Hematopoietic multipotent progenitor cell treated with erythropoietin and hydrocortisone succinate and interleukin-3 and kit ligand, for 6 days (in vitro differentiated cells): ENCODE results near the gene ARHGAP10.
A peak's percentile ranks its signal among the peaks of the same experiment; 100 is the strongest.
"Not testable (repeated sequence)": the region's sequence is repeated elsewhere in the genome, so short reads cannot be mapped to it uniquely, and the experiment has no call there.

Experiments used
- DNase-seq: peaks from one replicate; pipeline ENCODE4 v3.0.0-alpha.2; 2015

The ARHGAP10 gene

GRCh38 chr4:147794787-147795413, 63.0 kb downstream of the ARHGAP10 start:
- peak; percentile 36 for DNase-seq

GRCh38 chr4:147799057-147799456, 67.2 kb downstream of the ARHGAP10 start:
- not testable (repeated sequence) for DNase-seq

GRCh38 chr4:147799986-147800555, 68.2 kb downstream of the ARHGAP10 start:
- DNase-seq: peak; percentile 76

GRCh38 chr4:147801820-147802219, 69.9 kb downstream of the ARHGAP10 start:
- no peak for DNase-seq

- DNase-seq: no peak
These were observed 70.5 kb downstream of the ARHGAP10 start for GRCh38 chr4:147802346-147802745.

- DNase-seq: no peak
These were observed 74.1 kb downstream of the ARHGAP10 start for GRCh38 chr4:147805946-147806345.

GRCh38 chr4:147808447-147808846, 76.6 kb downstream of the ARHGAP10 start:
- DNase-seq: no peak

- peak; percentile 34 for DNase-seq
These were observed 77.3 kb downstream of the ARHGAP10 start for GRCh38 chr4:147809211-147809610.

GRCh38 chr4:147811878-147812277, 80.0 kb downstream of the ARHGAP10 start:
- DNase-seq: no peak

- no peak for DNase-seq
These were observed 81.4 kb downstream of the ARHGAP10 start for GRCh38 chr4:147813109-147813773.

- peak; percentile 44 for DNase-seq
These were observed 82.1 kb downstream of the ARHGAP10 start for GRCh38 chr4:147813973-147814372.

GRCh38 chr4:147814376-147814775, 82.5 kb downstream of the ARHGAP10 start:
- no peak for DNase-seq

- peak; percentile 16 for DNase-seq
These were observed 83.9 kb downstream of the ARHGAP10 start for GRCh38 chr4:147815741-147816140.

- DNase-seq: no peak
These were observed 84.7 kb downstream of the ARHGAP10 start for GRCh38 chr4:147816382-147817254.

- no peak for DNase-seq
These were observed 89.1 kb downstream of the ARHGAP10 start for GRCh38 chr4:147820975-147821374.

- no peak for DNase-seq
These were observed 89.7 kb downstream of the ARHGAP10 start for GRCh38 chr4:147821555-147821954.

GRCh38 chr4:147822128-147822527, 90.2 kb downstream of the ARHGAP10 start:
- peak; percentile 42 for DNase-seq

GRCh38 chr4:147823130-147823529, 91.2 kb downstream of the ARHGAP10 start:
- DNase-seq: no peak

- no peak for DNase-seq
These were observed 92.4 kb downstream of the ARHGAP10 start for GRCh38 chr4:147824316-147824715.

GRCh38 chr4:147824884-147825283, 93.0 kb downstream of the ARHGAP10 start:
- no peak for DNase-seq

GRCh38 chr4:147825451-147826287, 93.8 kb downstream of the ARHGAP10 start:
- DNase-seq: peak; percentile 49

- DNase-seq: no peak
These were observed 94.4 kb downstream of the ARHGAP10 start for GRCh38 chr4:147826288-147826646.
